K562 (cell line): ENCODE results near the gene HDAC3. TPM values are rescaled to one million over a fixed set of nuclear protein-coding genes. Genes with fewer than 3 reads are reported as not detected.

Source experiments
- ARID3A ChIP-seq: IDR thresholded peaks from 2 replicates; pipeline ENCODE4 v1.6.1; 2012; ENCODE audit warnings: low read depth, low read length, improper control_type of control experiment, borderline replicate concordance
- ATF7 ChIP-seq: fragments of 450-650 bp; IDR thresholded peaks from 2 replicates; pipeline ENCODE4 v1.7.1; 2014; ENCODE audit warnings: mild to moderate bottlenecking, moderate library complexity
- CHD1 ChIP-seq: fragments of 200-600 bp; sonication (generic); IDR thresholded peaks from one replicate; pipeline ENCODE4 v1.6.1; 2012; ENCODE audit warnings: mild to moderate bottlenecking, moderate library complexity, low read length, inconsistent platforms
- CREB5 ChIP-seq: fragments of 250-450 bp; sonication (Bioruptor Pico); IDR thresholded peaks from 2 replicates; pipeline ENCODE4 v1.5.0; 2020; ENCODE audit warnings: mild to moderate bottlenecking
- ELF4 ChIP-seq: fragments of 450-650 bp; formaldehyde crosslinking; IDR thresholded peaks from 2 replicates; pipeline ENCODE4 v1.4.0; 2022; ENCODE audit warnings: missing genetic modification characterization
- FIP1L1 ChIP-seq: fragments of 200-400 bp; formaldehyde crosslinking; IDR thresholded peaks from 2 replicates; pipeline ENCODE4 v1.6.1; 2018; ENCODE audit warnings: mild to moderate bottlenecking, low read depth, low read length; ENCODE audit not compliant: poor library complexity, severe bottlenecking
- FOS ChIP-seq: IDR thresholded peaks from 3 replicates; pipeline ENCODE4 v1.6.1; 2011; ENCODE audit not compliant: insufficient read length; ENCODE audit errors: extremely low read depth
- HES1 ChIP-seq: fragments of 450-650 bp; IDR thresholded peaks from 2 replicates; pipeline ENCODE4 v1.6.1; 2016; ENCODE audit warnings: low read depth, mild to moderate bottlenecking, moderate library complexity
- MEF2D ChIP-seq: conservative IDR thresholded peaks from 2 replicates; pipeline ENCODE4 v1.6.1; 2016; ENCODE audit warnings: low read depth, missing genetic modification characterization, missing compliant biosample characterization
- MTA1 ChIP-seq: fragments of 450-650 bp; IDR thresholded peaks from 2 replicates; pipeline ENCODE4 v1.6.1; 2017; ENCODE audit warnings: borderline replicate concordance
- THAP12 ChIP-seq: fragments of 250-450 bp; sonication (Bioruptor Pico); IDR thresholded peaks from 2 replicates; pipeline ENCODE4 v1.9.0; 2021; ENCODE audit warnings: mild to moderate bottlenecking, inconsistent platforms
- ZNF407 ChIP-seq: fragments of 450-650 bp; IDR thresholded peaks from 2 replicates; pipeline ENCODE4 v1.6.1; 2016; ENCODE audit warnings: low read depth
- polyA plus RNA-seq, 8 experiments: library from polyadenylated mRNA; depleted of rRNA in 4 of 8; stranded (reverse) in 5 of 8; unstranded in 3 of 8; fragments of >200 nt; fragmentation: Nextera tagmentation in 2 of 8; fragmentation: Illumina TruSeq in 1 of 8; extraction: Ambion mirVana in 2 of 8; extraction: Trizol in 1 of 8; gene quantifications; 2 replicates each; pipeline versions ENCODE4 v1.2.1 to v1.2.3, GENCODE V29; 2011 to 2014; ENCODE audit warnings: inconsistent platforms in 1 of 8, missing spikeins in 1 of 8
- total RNA-seq, 7 experiments: library from RNA; depleted of rRNA in 6 of 7; stranded (reverse); fragments of >200 nt in 6 of 7; fragmentation: Illumina TruSeq in 2 of 7; extraction: Trizol in 2 of 7; gene quantifications; 2 replicates each; pipeline versions ENCODE4 v1.2.1 to v1.2.3, GENCODE V29; 2011 to 2021; ENCODE audit warnings: low replicate concordance in 1 of 7

The HDAC3 gene
- total and polyA plus RNA-seq, 9 of the 15 experiments (the other 6 are each of a cell fraction or from before 2014, with no cell fraction given) = 89.7 to 191 (median 119) TPM

GRCh38 chr5:141618804-141619554, 17.7 kb downstream of the HDAC3 start, which contains the start of gene DIAPH1 (continued):
- TF ChIP-seq ZNF407 (no peak), FOS (no peak), HES1 (no peak), ATF7 (peak; percentile 99), ARID3A (no peak), CHD1 (no peak), CREB5 (CRISPR knock-in tag) (no peak), ELF4 (CRISPR knock-in tag) (peak; percentile 87), FIP1L1 (peak; percentile 92), THAP12 (CRISPR knock-in tag) (0 out of 2 replicates have a peak, but pooled peaks have one; percentile 13), MEF2D (tag) (no peak), MTA1 (peak; percentile 37; the same call in 1 of the 2 replicates)
